ENCODE results near the gene TMEM253.

Gene TMEM253

DNA sequence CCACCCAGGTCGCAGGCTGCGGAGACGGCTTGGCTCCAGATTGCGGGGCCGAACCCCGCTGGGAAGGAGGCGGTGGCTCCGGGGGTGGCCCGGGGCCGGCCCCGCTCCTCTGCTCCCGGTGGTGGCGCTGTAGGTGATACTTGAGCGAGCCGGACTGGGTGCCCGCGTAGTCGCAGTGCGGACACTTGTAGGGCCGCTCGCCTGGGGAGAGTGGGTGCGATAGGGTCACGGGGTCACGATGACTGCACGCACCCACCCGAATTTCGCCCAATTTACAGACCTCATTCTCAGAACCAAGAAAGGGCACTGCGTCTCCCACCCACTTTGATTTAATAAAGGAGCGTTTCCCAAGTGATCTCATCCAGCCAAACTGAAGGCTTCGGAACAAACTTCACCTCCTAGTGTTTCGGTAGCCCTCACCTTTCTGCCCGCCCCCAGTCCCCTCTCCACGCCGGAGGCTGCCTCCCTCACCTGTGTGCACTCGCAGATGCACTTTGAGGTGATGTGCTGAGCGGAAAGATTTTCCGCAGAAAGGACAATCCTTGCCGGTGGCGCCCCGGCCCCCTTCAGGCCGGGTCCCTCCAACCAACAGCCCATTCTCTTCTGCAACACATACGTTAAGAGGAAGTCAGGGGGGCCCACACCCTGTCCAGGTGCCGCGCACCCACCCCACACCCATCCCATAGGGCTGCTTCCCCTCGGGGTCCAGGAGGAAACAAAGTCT lies 9.8 kb upstream of the TMEM253 start:
- no peak for DNase-seq

DNA sequence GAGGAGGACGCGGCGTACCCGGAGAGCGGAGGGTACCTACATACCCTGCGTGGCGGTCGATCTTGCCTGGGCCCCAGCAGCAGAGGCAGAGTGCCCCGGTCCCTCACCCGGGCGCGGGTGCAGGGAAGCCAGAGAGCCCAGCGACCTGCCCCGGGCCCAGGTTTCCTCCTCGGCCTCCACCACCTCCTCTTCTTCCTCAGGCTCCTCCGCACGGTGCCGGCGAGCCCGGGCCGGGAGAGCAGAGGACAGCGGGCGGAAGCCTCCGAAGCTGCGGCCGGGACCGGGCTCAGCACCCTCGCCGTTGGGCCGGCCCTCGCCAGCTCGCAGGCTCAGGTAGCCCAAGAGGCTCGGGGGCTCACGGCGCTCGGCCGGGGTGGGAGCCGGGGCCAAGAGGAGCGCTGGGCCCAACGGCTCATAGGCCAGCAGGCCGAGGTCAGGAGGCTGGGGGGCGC lies 9.0 kb upstream of the TMEM253 start:
- DNase-seq: no peak

DNA sequence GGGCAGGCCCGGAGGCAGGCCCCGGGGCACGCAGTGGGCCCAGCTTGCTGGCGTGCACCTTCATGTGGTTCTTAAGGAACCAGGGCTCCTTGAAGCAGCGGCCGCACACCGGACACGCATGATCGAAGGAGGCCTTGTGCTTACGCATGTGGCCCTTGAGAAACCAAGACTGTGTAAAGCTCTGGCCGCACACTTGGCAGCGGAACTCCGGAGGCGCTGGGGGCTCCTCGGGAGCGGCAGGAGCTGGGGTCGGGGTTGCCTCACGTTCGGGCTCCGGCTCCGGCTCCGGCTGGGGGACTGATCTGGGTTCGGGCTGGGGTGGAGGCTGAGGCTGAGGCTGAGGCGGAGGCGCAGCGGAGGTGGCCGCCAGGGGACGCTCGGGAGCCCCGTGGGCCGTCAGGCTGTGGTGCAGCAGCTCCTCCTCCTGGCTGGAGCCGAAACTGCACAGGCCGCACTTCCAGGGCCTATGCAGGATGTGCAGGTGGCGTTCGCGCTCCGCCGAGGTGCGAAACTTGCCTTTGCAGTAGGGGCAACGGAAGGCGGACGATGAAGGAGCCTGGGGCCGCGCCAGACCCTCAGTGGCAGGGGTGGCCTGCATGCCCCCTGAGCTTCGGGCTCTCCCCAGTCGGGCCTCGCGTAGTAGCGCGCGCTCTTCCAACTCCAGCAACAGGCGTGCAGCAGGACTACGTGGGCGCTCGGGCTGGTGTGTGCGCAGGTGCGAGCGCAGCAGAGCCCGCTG lies 8.4 kb upstream of the TMEM253 start:
- peak; percentile 93 for DNase-seq

DNA sequence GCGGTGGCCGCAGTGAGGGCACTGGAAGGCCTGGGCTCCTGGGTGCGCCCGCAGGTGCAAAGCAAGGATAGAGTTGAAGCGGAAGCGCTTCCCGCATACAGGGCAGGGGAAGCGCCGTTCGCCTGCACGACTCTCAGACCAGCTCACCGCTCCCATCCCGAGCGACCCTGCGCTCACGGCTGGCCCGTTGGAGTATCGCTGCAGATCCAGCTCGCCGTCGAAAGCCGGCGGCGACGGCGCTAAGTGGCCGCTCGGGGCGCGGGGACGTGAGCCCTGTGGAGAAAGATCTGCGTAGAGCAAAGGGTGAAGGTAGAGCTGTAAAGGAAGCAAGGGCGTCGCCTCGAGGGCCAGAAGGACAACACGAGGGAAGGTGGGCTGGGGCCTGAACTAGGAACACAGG lies 7.8 kb upstream of the TMEM253 start:
- DNase-seq: no peak

DNA sequence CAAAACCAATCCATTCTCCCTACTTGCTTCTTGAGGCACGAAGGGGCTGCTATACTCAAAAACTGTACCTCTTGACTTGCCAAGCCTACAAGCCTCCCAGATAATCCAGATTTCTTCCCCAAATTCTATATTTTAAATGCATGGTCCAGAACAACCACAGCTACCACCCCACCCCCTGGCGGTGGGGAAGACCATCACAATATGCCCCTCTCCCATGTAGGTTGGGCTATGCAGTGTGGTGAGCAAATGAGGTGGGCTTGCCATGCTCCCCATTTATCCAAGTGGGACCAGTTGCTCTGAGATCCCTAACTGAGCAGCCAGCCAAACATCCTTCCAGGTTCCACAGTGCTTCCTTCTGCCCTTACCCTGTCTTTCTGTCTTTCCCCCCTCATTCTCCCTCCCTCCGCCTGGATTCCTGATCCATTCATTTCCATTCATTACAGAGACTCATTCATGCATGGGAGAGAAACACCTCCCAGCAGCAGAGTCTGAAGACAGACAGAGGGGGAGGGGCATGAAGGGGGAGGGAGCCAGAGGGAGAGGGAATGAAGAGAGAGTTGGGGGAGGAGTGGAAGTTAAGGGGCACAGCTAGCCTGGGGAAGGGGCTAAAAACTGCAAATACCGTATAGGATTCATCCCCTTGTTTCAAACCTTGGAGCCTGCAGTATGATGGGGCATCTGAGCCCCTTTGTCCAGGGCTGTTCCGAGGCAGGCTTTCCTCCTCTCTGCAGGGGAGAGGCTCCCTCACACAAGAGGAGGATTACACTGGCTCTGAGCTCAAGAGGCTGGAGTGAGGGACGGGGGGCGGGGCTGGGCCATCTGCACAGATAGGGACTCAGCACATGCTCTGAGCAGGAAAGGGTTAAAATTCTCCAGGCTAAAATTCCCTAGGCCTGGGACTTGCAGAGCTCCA lies 6.8 kb upstream of the TMEM253 start:
- no peak for DNase-seq

DNA sequence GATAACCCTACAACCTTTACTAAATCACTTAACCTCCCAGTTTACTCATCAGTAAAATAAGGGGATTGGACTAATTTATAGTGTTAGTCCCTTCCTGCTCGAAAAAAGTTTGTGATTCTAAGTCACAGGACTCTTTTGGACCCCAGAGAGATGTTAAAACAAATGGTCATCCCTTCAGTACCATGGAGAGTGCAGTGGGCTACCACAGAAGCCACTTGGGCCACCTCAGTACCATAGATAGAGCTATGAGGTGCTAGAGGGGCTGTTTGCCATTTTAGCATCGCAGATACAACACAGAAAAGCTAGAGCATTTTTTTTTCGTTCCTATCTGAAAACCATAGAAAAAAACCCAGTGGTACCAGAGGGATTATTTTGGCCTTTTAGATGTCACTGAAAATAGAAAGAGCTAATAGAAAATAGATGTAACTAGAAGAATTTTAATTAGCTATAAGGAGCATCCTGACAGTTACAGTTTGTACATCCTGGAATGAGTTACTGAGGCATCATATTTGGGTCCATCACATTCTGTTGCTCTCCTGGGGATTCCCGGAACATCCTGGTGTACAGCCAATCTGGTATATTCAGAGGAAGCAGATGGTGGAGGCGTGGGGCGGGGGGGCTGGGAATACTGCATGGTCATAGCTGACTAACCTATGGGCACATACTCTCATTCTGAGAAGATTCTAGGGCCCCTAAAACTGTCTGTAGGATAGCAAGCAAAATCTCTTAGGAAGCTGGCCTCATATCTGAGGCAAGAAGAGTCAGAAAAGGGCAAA lies 5.2 kb upstream of the TMEM253 start:
- no peak for DNase-seq

DNA sequence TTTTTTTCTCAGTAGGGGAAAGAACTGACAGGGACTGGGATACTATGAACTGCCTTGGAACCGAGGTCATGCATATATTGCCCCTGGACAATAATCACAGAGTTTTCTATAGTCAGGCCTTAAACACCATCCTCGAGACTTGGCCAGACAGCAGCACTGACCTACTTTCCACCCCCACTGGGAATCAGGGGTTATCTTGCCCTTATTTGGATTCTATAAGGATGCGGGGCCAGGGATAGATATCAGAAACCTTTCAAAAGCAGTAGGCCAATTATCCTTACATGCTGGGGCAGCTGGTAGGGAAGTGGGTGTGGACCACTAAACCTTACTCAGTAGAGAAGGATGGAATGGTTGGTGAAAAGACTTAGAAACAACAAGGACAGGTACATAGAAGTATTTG lies 4.4 kb upstream of the TMEM253 start:
- no peak for DNase-seq

DNA sequence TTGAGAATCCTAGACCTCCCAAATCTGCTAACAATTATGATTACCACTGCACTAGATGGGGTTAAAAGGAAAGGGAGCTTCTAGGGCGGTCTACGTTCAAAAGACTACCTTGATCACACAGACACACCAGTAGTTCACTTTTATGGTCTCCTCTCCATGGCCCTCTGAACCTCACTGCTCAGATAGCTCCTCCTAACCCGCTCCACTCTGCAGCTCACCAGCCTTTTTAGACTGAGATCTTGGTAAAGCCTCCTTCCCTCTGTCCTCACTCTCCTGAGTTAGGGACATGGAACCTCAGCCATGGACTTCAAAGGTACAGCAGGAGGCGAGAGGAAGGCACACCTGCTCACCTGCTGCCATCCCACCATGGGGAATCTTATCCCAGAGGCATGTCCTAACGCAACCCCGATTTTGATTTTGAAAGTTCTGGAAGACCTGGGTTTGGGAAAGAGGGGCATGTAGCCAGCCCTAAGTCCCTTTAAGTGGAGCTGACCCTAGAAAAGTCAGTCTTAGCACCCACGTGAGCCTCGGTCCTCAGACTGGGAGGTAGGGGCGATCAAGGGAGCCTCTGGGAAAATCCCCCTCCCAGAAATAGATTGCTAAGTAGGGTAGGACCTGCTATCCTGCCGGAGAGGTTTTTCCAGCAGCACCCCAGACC lies 3.8 kb upstream of the TMEM253 start:
- DNase-seq: no peak

DNA sequence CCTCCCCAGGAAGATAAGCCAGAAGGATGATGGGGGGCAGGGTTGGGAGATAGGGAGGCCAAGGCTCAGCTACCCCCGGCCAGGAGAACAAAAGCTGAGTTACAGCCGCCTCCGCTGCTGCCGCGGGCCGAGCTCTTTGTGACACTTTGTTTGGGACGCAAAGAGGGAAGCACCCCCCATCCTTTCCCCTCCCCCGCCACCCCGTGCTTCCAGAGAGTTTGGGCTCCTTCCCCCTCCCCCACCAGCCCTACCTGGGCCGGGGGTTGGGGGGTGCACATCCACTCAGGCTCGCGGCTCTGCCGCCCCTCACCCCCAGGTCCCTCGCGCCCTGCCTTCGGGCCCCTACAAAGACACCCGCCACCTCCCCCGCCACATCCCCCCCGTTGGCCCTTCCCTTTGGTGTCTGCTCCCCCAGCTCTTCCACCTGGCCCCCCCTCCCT lies 3.2 kb upstream of the TMEM253 start:
- DNase-seq: no peak

DNA sequence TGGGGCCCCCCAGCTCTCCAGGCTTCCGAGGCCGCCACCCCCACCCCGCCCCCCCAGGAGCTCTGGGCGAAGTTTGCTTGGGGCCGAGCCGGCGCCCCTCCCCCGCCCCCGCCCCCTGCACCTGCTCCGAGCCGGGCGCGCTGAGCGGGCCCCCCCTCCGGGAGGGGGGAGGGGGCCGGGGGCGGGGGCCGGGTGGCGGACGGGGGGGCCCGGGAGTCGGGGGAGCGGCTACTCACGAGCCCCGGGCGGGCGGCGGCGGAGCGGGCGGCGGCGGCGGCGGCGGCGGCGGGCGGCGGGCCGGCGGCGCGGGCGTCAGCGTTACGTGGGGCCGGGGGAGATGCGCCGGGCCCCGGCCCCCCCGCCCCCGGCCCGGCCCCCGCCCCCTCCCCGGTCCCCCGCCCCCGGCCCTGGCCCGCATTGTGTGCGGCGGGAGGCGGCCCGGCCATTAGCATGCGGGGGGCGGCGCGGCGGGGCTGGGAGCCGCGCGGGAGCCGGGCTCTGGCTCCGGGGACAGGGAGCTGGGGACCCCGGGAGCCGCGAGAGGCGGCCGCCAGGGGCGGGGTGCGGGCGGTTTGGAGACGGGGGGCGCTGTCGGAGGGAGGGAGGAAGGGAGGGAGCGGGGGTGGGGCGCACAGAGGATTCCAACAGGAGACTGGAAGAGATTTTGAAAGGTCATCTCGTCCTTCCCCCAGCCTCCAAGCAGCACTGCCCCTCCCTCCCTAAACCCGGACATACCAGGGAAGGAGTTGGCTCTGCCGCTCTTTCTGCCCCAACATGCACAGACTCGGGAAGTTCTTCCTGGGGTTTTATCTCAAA lies 2.6 kb upstream of the TMEM253 start, which contains the start of gene ZNF219:
TSS of gene ZNF219 (minus strand) at position 580 of the 816 bp plus-strand sequence. CDS start 5,064 bp downstream, outside the sequence.
- DNase-seq: peak; percentile 30

DNA sequence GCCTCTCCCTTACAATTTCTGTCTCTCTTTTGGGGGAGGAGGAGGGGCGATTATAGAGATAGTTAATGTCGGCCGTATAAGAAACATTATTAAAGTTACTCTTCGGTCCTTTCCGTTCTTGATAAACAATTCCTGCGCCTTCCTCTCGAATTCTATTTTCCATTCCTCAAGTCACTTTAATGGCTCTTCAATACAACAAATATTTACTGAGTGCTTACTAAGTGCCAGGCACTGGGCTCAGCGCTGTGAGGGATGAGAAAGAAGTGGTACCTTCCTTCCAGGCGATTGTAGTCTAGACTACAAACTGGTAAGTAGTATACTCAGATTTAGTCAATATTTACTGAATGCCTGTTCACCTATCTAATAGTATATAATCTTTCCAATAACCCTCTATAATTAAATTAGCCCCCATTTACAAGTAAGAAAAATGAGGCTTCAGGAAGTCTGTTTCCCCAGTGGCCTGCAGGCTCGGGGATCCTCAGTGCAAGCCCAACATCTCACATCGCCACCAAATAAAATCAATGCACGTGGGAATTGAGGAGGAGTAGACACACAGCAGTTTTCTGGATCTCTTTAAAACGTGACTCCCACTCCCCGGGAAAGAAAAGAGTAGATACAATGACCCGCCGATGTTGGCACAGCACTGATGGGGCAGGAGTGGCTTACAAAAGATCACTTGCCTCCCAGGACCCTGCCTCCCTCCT lies 1.8 kb upstream of the TMEM253 start:
- no peak for DNase-seq

DNA sequence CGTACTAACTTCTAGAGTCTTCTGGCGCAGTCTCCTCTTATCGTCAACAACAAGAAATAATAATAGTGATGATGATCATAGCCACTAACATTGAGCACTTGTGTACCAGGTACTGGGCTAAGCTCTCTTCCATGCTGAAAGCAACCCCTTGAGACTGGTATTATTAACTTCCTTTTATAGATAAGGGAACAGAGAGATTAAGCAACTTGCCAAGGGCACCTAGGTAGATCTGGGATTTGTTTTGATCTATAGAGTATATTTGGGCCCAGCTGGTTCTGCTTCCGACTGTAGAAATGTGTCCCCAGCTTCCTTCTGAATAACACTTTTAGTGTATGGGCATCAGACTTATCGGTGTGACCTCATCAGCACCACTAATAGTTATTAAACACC lies 1.3 kb upstream of the TMEM253 start:
- no peak for DNase-seq

DNA sequence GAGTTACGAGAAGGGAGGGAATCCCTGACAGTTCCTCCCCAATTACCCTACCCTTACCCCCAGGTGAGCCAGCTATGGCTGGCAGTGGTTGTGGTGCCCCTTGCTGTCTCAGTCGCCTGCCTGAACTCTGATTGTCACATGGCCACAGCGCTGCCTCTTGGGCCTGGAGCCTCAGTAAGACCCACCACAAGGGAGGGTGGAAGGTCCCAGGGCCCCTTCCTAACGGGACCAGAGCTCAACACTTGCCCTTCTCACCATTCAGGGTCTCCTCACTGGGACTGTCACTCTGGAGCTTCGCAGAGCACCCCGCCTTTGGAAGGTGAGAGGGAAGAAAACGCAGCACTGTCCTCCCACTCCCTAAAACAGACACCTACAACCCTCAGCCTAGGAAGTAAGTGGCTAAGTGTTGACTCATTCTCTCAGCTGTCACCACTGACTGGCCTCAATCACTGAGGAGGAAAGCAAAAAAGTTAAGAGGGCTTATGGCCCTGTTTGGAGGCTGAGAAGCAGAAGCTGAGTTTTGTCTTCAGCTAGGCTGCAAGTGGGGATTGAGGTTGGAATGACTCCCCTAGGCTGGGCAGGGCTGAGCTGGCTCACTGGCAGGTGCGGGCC lies 1.0 kb downstream of the TMEM253 start:
- DNase-seq: no peak

DNA sequence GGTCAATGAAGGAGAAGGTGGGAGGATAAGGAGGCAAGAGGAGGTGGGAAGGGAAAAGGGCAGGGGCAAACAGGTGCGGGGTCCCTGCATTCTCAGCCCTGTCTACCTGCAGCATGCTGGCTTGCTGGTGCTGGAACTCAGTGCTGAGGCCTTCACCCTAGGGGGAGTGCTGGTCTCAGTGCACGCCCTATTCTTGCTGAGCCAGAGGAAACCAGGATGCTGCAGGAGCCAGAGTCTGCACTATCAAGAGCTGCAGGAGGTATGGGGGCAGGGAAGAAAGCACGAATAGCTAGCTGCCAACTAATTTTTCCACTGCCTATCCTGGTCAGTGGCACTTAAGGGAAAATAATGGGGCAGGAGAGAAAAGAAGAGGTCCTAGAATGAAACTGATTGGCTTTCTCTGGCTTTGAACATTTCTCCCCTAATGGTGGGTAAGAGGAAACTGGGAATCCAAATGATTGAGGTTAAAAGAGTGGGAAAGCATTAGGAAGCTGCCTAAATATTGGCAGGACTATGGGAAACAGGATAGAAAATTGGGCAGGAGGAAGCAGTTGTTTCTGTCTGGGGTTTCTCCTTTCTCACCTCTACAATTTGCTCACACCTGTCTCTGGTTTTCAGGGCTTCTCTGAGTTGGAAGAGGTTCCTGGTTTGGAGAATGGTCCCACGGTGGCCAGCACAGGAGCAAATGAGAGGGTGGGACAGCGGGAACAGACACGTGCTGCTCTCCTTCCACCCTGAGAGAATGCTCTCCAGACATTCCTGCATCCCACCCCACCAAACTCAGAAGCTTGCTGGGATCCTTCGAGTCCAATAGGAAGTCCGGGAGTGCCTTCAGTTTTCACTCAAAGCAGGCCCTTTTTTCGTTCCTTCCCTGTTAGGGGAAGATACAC lies 1.9 kb downstream of the TMEM253 start:
- no peak for DNase-seq

DNA sequence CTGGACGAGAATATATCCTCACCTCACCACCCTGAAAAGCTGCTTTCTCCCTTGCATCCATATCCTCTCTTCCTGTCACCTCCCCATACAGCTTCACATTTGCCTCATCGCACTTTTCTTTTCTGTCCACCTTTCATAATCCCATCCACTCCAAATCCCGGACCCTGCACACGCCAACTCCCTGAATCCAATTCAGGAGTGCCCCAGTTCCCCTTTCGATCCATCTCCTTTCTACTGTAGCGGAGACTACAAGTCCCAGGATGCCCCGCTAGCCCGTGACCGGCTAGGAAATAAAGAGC lies 2.5 kb downstream of the TMEM253 start:
- DNase-seq: no peak

DNA sequence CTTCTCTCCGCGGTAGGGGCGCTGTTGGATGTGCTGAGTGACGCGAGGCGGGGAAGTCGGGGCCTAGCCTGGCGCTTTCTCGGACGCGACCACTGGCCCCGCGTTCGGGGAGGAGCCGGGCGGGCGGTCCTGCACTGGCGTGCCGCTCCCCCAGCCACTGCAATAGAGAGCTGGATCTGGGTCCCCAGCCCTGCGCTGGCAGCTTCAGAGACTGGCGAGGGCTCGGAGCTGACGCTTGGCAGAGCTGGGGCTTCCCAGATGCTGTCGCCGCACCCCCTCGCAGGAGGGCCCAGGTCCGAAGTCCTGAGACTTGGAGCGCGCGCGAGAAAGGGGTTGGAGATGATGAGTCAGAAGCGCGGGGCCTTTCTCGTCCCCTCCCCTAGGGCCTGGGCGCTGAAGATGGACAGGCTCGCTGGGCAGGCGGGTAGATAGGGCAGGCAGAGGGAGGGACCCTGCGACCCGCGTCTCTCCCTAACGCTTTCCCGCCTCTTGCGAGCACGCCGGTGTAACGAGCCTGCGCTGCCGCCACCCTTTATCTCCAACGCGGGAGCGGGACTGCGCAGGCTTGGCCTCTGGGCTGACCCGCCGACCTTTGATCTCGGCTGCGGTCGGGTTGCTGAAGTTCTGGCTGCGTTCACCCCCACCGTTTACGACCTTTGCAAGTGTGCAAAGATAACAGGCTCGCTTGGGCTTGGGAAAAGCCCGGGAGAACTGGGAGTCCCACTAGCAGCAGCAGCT lies 3.0 kb downstream of the TMEM253 start:
- peak; percentile 95 for DNase-seq

DNA sequence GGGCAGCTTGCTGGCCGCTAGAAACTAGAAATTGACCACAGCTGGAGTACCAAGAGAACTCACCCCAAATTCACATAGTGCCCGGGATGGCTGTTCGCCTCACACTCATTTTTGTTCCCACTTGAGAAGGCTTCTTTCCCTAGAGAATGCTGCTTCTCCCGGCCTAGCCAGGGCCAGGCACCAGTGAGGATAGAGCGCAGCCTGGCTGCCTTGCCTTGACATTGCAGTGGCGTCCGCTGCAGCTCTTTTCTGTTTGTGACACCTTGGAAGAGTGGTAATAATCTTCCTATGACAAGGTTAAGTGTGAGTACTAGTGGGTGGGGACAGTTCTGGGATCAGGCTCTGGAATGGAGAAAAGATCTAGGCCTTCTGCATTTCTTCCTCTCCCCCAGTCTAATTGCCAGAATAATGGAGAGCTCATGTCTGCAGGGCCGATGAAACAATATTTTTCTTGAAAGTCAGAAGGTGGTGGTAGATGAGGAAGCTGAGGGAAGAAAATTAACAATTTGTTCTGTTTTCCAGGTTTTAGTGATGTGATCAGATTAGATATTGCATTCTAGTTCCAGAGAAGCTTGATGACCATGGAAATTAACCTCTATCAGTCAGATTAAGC lies 3.7 kb downstream of the TMEM253 start:
- DNase-seq: peak; percentile 70

DNA sequence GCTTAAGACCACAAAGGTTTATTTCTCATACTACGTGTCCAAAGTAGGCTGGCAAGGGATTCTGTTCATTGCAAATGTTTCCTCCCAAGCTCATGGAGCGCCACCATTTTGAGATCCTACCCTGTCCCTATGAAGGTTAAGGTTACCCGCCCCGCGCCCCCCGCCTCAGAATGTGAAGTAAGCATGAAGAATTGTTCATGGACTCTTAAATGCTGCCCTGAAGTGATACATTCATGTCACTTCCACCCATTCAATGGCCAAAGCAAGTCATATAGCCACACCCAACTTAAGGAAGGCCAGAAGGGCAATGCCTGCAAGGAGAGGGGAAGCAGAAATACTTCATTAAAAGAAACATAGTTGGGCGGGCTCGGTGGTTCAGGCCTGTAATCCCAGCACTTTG lies 4.2 kb downstream of the TMEM253 start:
- DNase-seq: no peak

Data from stimulated activated CD4-positive, alpha-beta T cell treated with anti-CD3 and anti-CD28 coated beads, Interleukin-4, amount 100 ng/mL, for 24 hours (primary cell).